ENCODE results near the gene C2.

Gene C2

GRCh38 chr6:31882344-31882743 is 45.2 kb upstream of the C2 start:
- H3K27ac ChIP-seq: no peak overlapping the region
- TF ChIP-seq, protein P1, sequence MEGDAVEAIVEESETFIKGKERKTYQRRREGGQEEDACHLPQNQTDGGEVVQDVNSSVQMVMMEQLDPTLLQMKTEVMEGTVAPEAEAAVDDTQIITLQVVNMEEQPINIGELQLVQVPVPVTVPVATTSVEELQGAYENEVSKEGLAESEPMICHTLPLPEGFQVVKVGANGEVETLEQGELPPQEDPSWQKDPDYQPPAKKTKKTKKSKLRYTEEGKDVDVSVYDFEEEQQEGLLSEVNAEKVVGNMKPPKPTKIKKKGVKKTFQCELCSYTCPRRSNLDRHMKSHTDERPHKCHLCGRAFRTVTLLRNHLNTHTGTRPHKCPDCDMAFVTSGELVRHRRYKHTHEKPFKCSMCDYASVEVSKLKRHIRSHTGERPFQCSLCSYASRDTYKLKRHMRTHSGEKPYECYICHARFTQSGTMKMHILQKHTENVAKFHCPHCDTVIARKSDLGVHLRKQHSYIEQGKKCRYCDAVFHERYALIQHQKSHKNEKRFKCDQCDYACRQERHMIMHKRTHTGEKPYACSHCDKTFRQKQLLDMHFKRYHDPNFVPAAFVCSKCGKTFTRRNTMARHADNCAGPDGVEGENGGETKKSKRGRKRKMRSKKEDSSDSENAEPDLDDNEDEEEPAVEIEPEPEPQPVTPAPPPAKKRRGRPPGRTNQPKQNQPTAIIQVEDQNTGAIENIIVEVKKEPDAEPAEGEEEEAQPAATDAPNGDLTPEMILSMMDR (conservative IDR thresholded peaks at IDR 0.05): no peak
- no peak for TF ChIP-seq ZFX (IDR thresholded peaks at IDR 0.05)

DNA sequence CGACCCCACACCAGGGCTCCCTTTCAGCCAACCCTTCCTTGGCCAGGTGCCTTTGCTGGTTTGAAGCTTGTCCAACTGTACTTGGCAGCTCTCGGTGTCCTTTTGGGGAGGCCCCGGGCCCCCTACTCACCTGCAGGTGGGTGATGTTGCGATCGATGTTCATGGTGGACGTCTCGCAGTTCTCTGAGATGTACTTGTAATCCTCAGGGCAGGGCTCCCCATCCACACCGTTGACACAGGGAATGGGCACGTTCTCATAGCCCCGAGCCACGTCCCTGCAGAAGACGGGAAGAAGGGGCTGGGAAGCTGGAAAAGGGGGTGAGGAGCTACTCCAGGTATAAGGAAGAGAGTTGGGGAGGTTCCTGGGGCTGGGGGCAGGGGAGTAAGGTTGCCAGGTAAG is 43.8 kb upstream of the C2 start:
- H3K27ac ChIP-seq: no peak overlapping the region
- TF ChIP-seq ZFX (IDR thresholded peaks at IDR 0.05): no peak
- TF ChIP-seq, protein P1 (conservative IDR thresholded peaks at IDR 0.05): no peak

DNA sequence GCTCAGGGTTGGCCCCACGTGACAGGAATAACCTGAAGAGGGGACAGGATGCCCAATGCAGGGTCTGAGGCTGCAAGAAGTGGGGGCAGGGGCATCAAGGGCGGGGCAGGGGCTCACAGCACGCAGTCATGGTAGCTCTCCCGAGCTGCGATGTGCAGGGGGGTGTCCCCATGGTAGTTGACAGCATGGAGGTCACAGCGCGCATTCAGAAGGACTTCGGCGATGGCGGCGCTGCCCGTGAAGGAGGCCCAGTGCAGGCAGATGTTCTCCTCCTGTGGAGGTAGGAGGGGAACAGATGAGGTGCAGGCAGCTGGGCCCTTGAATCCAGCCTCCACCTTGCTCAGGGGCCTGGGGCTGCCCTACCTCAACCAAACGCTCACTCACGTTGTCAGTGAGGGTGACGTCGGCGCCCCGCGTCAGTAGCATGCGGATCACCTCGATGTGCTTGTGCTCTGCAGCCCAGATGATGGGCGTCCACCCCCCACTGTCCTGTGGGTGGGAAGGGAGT is 42.9 kb upstream of the C2 start:
- TF ChIP-seq, protein P1 (conservative IDR thresholded peaks at IDR 0.05): no peak
- no peak for TF ChIP-seq ZFX (IDR thresholded peaks at IDR 0.05)

DNA sequence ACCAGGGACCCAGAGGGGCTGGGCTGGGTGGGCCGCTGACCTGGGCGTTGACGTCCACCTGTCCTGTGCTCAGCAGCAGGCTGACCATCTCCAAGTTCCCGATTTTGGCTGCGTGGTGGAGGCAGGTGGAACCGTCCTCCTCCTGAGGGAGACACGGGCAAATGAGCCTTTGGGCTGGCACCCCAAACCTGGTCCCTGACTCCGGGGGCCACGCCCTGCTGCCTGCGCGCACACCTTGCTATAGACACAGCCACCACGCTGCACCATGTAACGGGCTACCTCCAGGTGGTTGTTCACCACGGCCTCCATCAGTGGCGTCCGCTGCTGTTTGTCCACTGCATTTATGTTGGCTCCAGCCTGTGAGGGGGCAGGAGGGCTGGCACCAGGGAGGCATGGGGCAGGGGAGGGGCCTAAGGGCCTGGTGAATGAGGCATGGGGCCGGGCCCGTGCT is 41.0 kb upstream of the C2 start:
- no peak overlapping the region for H3K27ac ChIP-seq
- TF ChIP-seq, protein P1 (conservative IDR thresholded peaks at IDR 0.05): no peak
- no peak for TF ChIP-seq ZFX (IDR thresholded peaks at IDR 0.05)

More for the DNA sequence above, 42.9 kb upstream of the C2 start:
- no peak overlapping the region for H3K27ac ChIP-seq

DNA sequence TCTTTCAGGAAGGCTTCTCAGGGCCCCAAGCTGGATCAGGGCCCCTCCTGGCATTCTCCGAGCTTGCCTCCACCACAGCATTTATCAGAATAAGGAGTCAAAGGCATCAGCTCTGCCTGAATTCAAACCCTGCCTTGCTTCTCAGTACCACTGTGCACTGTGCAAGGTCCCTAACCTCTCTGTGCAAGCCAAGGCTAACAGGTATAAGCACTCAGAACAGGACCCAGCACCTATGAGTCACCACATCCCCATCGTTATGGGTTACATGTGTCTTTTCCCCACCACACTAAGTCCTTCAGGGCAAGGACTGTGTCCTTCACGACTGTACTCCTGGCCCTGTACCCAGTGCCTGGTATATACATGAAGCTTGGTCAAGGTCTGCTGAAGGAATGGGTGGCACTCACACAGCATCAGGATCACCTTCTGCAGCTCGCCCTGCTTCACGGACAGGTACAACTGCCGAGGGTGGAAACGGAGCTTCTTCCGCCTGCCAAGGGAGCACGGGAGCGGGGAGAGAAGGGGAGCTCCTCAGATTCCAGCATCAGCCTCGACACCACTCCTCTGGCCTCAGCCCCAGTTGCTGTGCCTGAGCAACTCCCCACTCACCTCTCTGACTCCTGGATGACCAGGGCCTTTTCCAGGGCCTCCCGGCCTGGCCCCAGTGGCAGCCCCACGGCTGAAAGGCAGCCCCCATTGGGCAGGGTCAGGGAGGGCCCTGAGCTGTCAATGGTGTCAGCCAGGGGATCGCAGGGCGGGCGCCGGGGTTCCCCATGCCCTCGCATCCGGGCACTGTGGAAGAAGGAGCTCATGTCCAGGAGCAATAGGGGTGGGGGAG is 40.1 kb upstream of the C2 start:
- H3K27ac ChIP-seq: no peak overlapping the region
- TF ChIP-seq, protein P1 (conservative IDR thresholded peaks at IDR 0.05): no peak
- no peak for TF ChIP-seq ZFX (IDR thresholded peaks at IDR 0.05)

DNA sequence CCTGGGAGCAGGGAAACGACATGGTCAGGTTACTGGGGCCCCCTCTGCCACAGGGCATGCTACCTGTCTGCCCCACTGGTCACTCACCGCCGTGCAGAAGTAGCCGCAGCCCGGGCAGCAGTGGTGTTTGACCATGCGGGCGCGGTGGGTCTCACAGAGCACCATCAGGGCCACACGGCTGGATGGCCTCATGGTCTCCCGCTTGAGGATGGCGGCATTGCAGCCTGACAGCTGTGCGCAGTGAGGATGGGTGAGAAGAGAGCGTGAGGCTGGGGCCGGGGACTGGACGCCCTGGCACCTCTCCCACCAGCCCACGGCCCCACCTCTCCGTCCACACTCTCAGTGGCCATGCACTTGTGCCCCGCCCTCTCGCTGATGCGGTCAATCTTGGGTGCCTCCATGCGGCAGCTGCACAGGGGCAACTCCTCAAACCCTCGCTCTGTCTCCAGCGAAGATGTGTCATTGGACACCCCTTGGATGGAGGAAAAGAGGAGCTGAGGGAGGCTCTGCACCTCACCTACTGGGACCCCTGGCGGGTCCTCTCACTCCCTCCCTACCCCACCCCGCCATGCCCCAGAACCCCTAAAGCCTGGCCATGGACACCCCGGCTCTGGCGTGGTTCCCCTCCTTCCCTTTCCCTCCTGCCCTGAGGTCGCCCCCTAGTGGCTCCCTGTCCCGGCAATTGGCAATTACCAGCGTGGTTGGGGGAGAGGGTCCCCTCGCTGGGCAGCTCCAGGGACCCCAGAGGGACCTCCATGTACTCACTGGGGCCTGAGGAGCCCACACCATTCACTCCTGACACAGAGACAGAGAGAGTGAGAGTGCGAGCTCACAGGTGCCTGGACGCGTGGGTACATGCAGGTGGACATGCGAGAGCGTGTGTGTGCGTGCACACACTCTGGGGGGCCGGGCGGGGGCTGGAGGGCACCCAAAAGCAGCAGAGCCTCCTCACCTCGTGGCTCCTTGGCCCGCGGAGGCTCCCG is 39.0 kb upstream of the C2 start:
- no peak for TF ChIP-seq ZFX (IDR thresholded peaks at IDR 0.05)
- TF ChIP-seq, protein P1 (conservative IDR thresholded peaks at IDR 0.05): peak; percentile 92

More for the DNA sequence above, 39.0 kb upstream of the C2 start:
- H3K27ac ChIP-seq: no peak overlapping the region
